Adrenal gland (tissue), 5 donors: ENCODE results near the gene GSE1.

ENCODE experiments used
- POLR2A ChIP-seq, 2 donors: fragments of 450-650 bp; IDR thresholded peaks; one replicate each; pipeline ENCODE4 v1.6.1; 2017; ENCODE audit warnings: antibody characterized with exemption in 2 of 2, mild to moderate bottlenecking in 2 of 2, moderate library complexity in 1 of 2
- TF ChIP-seq, protein P1 (sequence below), 6 experiments: fragments of 450-650 bp in 4 of 6; fragments of 200-600 bp in 2 of 6; sonication (generic) in 1 of 6; IDR thresholded peaks; 1 replicate in 5 of 6; 2 replicates in 1 of 6; pipeline versions ENCODE4 v1.5.1 to v1.8.0; 2016 to 2021; ENCODE audit warnings: antibody characterized with exemption in 6 of 6, mild to moderate bottlenecking in 2 of 6, moderate library complexity in 1 of 6
- donor health status: DM: no; HTN: no; CAD: no.

DNA sequence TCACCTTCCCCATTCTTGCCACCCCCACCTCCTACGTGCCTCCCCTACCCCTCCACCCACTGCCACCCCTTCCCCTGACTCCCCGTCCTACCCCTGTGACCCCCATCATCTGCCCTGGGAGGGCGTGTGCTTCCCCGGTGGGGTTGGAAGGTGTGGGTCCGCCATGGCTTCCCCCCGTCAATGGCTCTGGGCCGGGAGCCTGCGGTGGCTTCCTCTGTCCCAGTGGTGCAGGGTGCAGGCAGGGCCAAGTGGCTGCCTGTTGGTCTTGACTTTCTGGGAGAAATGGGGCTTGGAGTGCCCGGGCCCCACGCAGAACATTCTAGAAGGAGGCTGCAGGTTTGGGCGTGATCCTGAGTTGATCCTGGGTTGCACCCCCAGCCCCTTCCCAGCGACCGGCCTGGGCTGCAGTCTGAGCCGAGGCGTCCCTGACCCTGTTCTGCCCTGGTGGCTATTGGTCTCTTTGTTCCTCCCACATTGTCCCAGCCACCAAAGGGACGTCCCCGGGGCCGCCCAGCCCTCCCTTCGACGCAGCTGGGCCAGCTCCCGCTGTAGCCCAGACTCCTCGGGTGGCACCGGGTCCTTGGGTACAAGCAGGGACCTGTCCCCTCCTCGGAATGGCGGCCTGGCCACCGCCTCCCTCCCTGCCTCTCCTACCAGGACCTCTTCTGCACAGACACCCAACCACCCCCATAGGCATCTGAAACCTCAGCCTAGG lies 25.7 kb downstream of the GSE1 start:
- TF ChIP-seq POLR2A (IDR thresholded peaks at IDR 0.05) = no peak
- TF ChIP-seq, protein P1, sequence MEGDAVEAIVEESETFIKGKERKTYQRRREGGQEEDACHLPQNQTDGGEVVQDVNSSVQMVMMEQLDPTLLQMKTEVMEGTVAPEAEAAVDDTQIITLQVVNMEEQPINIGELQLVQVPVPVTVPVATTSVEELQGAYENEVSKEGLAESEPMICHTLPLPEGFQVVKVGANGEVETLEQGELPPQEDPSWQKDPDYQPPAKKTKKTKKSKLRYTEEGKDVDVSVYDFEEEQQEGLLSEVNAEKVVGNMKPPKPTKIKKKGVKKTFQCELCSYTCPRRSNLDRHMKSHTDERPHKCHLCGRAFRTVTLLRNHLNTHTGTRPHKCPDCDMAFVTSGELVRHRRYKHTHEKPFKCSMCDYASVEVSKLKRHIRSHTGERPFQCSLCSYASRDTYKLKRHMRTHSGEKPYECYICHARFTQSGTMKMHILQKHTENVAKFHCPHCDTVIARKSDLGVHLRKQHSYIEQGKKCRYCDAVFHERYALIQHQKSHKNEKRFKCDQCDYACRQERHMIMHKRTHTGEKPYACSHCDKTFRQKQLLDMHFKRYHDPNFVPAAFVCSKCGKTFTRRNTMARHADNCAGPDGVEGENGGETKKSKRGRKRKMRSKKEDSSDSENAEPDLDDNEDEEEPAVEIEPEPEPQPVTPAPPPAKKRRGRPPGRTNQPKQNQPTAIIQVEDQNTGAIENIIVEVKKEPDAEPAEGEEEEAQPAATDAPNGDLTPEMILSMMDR (IDR thresholded peaks at IDR 0.05) = no peak
